CD14-positive monocyte (primary cell): ENCODE results near the gene PIAS1. TPM values are rescaled to one million over a fixed set of nuclear protein-coding genes. Genes with fewer than 3 reads are reported as not detected.
A peak's percentile ranks its signal among the peaks of the same experiment; 100 is the strongest.

ENCODE experiments used
- DNase-seq, 3 donors: peaks; one replicate each; pipeline ENCODE4 v3.0.0-alpha.2; 2011 to 2022
- H2AFZ ChIP-seq: 2 replicates; pipeline ENCODE4 v1.6.0; 2012; ENCODE audit warnings: mild to moderate bottlenecking, low read depth, low read length, inconsistent platforms; ENCODE audit not compliant: insufficient read depth, poor library complexity, severe bottlenecking
- H3K27ac ChIP-seq, 2 donors: 1 replicate in 1 of 2; 2 replicates in 1 of 2; pipeline ENCODE4 v1.5.1; 2012 to 2013; ENCODE audit warnings: low read length in 2 of 2, control low read depth in 1 of 2, inconsistent platforms in 1 of 2, low read depth in 1 of 2, mild to moderate bottlenecking in 1 of 2
- H3K27me3 ChIP-seq, 2 donors: one replicate each; pipeline versions ENCODE4 v1.6.0 to v1.6.1; 2011 to 2013; ENCODE audit warnings: low read length in 2 of 2; ENCODE audit not compliant: control insufficient read depth in 2 of 2, insufficient read depth in 2 of 2
- H3K36me3 ChIP-seq, 2 donors: replicated peaks in 1 of 2; 1 replicate in 1 of 2; 2 replicates in 1 of 2; pipeline versions ENCODE4 v1.5.1 to v1.6.1; 2012 to 2013; ENCODE audit warnings: low read length in 2 of 2, control low read depth in 1 of 2, inconsistent platforms in 1 of 2, mild to moderate bottlenecking in 1 of 2; ENCODE audit not compliant: insufficient read depth in 2 of 2, control insufficient read depth in 1 of 2
- H3K4me1 ChIP-seq, 2 donors: 1 replicate in 1 of 2; 2 replicates in 1 of 2; pipeline versions ENCODE4 v1.5.1 to v1.6.1; 2012 to 2013; ENCODE audit warnings: low read length in 2 of 2, control low read depth in 1 of 2, inconsistent platforms in 1 of 2, mild to moderate bottlenecking in 1 of 2, moderate library complexity in 1 of 2; ENCODE audit not compliant: insufficient read depth in 2 of 2, control insufficient read depth in 1 of 2
- H3K4me2 ChIP-seq: replicated peaks from 2 replicates; pipeline ENCODE3; 2012; ENCODE audit warnings: low read length, moderate library complexity, mild to moderate bottlenecking; ENCODE audit not compliant: poor library complexity, severe bottlenecking; ENCODE audit errors: extremely low read depth
- H3K4me3 ChIP-seq, 3 experiments: fragments of 200-600 bp in 1 of 3; sonication (generic) in 1 of 3; replicated peaks in 1 of 3; 1 replicate in 2 of 3; 2 replicates in 1 of 3; pipeline ENCODE4 v1.5.1; 2011 to 2013; ENCODE audit warnings: low read length in 3 of 3, mild to moderate bottlenecking in 3 of 3, control low read depth in 2 of 3, low read depth in 2 of 3, inconsistent platforms in 1 of 3, moderate library complexity in 1 of 3
- H3K79me2 ChIP-seq: 2 replicates; pipeline ENCODE4 v1.6.0; 2012; ENCODE audit warnings: mild to moderate bottlenecking, control low read depth, inconsistent platforms, low read length, moderate library complexity; ENCODE audit not compliant: insufficient read depth
- H3K9ac ChIP-seq: 2 replicates; pipeline ENCODE4 v1.6.0; 2017; ENCODE audit warnings: low read length, mild to moderate bottlenecking; ENCODE audit not compliant: insufficient read depth, poor library complexity, severe bottlenecking
- H3K9me3 ChIP-seq, 2 donors: replicated peaks in 1 of 2; 1 replicate in 1 of 2; 2 replicates in 1 of 2; pipeline versions ENCODE4 v1.5.1 to v1.6.1; 2012 to 2013; ENCODE audit warnings: low read length in 2 of 2, control low read depth in 1 of 2; ENCODE audit not compliant: control insufficient read depth in 1 of 2, insufficient read depth in 1 of 2
- H4K20me1 ChIP-seq: 2 replicates; pipeline ENCODE4 v1.6.0; 2012; ENCODE audit warnings: mild to moderate bottlenecking, low read length, control low read depth, moderate library complexity; ENCODE audit not compliant: insufficient read depth
- H3K27ac Mint-ChIP-seq, 7 donors: one replicate each; pipeline ENCODE4 v1.8.0; 2020; ENCODE audit warnings: mild to moderate bottlenecking in 7 of 7, mixed read lengths in 7 of 7, moderate library complexity in 6 of 7, inconsistent platforms in 2 of 7
- H3K27me3 Mint-ChIP-seq, 3 donors: one replicate each; pipeline ENCODE4 v1.8.0; 2021 to 2022; ENCODE audit warnings: low read depth in 3 of 3, mild to moderate bottlenecking in 3 of 3, mixed read lengths in 3 of 3, moderate library complexity in 3 of 3, inconsistent platforms in 1 of 3
- H3K36me3 Mint-ChIP-seq, 2 donors: one replicate each; pipeline ENCODE4 v1.8.0; 2020; ENCODE audit warnings: mixed read lengths in 2 of 2, inconsistent platforms in 1 of 2, mild to moderate bottlenecking in 1 of 2
- H3K4me1 Mint-ChIP-seq: one replicate; pipeline ENCODE4 v1.8.0; 2020; ENCODE audit warnings: mild to moderate bottlenecking, mixed read lengths
- H3K4me3 Mint-ChIP-seq, 2 donors: one replicate each; pipeline ENCODE4 v1.8.0; 2020; ENCODE audit warnings: mild to moderate bottlenecking in 2 of 2, mixed read lengths in 2 of 2, moderate library complexity in 1 of 2
- H3K9me3 Mint-ChIP-seq, 7 donors: one replicate each; pipeline ENCODE4 v1.8.0; 2020 to 2022; ENCODE audit warnings: mixed read lengths in 7 of 7, mild to moderate bottlenecking in 6 of 7, moderate library complexity in 6 of 7, inconsistent platforms in 2 of 7
- CTCF ChIP-seq: fragments of 200-600 bp; IDR thresholded peaks from one replicate; pipeline ENCODE4 v1.8.0; 2022; ENCODE audit warnings: antibody characterized with exemption, mild to moderate bottlenecking
- WGBS: methylation state at CpG from one replicate; pipeline ENCODE4 v1.1.5; 2013; ENCODE audit warnings: missing lambda C conversion rate; ENCODE audit not compliant: insufficient coverage; 5-methylcytosine and 5-hydroxymethylcytosine counted together
- intact Hi-C, 2 donors: fragments of 100-400 bp; cut with micrococcal nuclease; formaldehyde crosslinking; loops; one replicate each; pipeline versions ENCODE4 v1.15.0 to v1.15.1; 2023
- polyA plus RNA-seq, 3 donors: library from polyadenylated mRNA; depleted of rRNA in 1 of 3; unstranded in 2 of 3; stranded (reverse) in 1 of 3; fragments of 300-500 nt in 2 of 3; fragments of >200 nt in 1 of 3; fragmentation: Illumina TruSeq in 2 of 3; gene quantifications; 1 replicate in 2 of 3; 2 replicates in 1 of 3; pipeline ENCODE4 v1.2.3, GENCODE V29; 2012 to 2021

PIAS1 gene
- polyA plus RNA-seq, 3 donors = 47.3 to 109 (median 89.8) TPM

DNA sequence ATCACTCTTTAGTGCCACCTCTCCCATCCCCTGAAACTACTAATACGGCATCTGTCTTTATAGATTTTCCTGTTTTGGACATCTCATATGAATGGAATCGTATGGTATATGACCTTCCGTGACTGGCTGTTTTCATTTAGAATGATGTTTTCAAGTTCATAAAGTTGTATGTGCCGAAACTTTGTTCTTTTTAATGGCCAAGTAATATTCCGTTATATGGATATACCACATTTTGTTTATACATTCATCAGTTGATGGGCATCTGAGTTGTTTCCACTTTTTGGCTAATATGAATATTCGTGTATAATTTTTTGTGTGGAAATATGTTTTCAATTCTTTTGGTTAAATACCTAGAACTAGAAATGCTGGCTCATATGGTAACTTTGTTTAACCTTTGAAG, 49.5 kb downstream of the PIAS1 start:
- no peaks in the 10 kb centered on the region for H3K9me3 ChIP-seq
- Mint-ChIP-seq H3K4me1 (peaks cover 29% of the 10 kb centered on the region), H3K27ac (peak overlapping the region in 1 of 7 donors; percentile 35), H3K36me3 (peaks cover 36 to 50% of the 10 kb centered on the region in 2 donors), H3K9me3 (peaks cover 0 to 7% (median 2%) of the 10 kb centered on the region in 7 donors), H3K4me3 (no peak overlapping the region), H3K27me3 (no peaks in the 10 kb centered on the region)
- no peaks in the 10 kb centered on the region for H3K27me3 ChIP-seq
- peaks cover 100% of the 10 kb centered on the region for H3K79me2 ChIP-seq
- H4K20me1 ChIP-seq = peaks cover 100% of the 10 kb centered on the region
- intact Hi-C loops = no loop called here
- no peak overlapping the region for H3K4me3 ChIP-seq
- H3K4me2 ChIP-seq = no peak overlapping the region
- no peak for DNase-seq
- peaks cover 23 to 53% of the 10 kb centered on the region in 2 donors for H3K36me3 ChIP-seq
- WGBS = no CpG with 5 or more reads among the region's 6 CpGs
- no peak overlapping the region for H3K27ac ChIP-seq
- peaks cover 0 to 12% of the 10 kb centered on the region in 2 donors for H3K4me1 ChIP-seq
- no peak overlapping the region for H2AFZ ChIP-seq
- no peak overlapping the region for H3K9ac ChIP-seq
- no peak for TF ChIP-seq CTCF

GRCh38 chr15:68106656-68107055, 52.5 kb downstream of the PIAS1 start:
- Histone ChIP-seq H3K79me2 (peaks cover 100% of the 10 kb centered on the region), H3K36me3 (peaks cover 20 to 63% of the 10 kb centered on the region in 2 donors), H3K27me3 (no peaks in the 10 kb centered on the region), H3K9me3 (no peaks in the 10 kb centered on the region), H3K4me3 (no peak overlapping the region), H3K4me2 (no peak overlapping the region), H3K27ac (no peak overlapping the region), H3K9ac (no peak overlapping the region), H4K20me1 (peaks cover 100% of the 10 kb centered on the region), H2AFZ (no peak overlapping the region), H3K4me1 (no peaks in the 10 kb centered on the region)
- no peak for TF ChIP-seq CTCF
- no CpG with 5 or more reads among the region's 4 CpGs for WGBS
- intact Hi-C loops = no loop called here
- peaks cover 0 to 7% (median 2%) of the 10 kb centered on the region in 7 donors for H3K9me3 Mint-ChIP-seq
- H3K36me3 Mint-ChIP-seq = peaks cover 34 to 44% of the 10 kb centered on the region in 2 donors
- H3K4me3 Mint-ChIP-seq = no peak overlapping the region
- no peaks in the 10 kb centered on the region for H3K27me3 Mint-ChIP-seq
- no peak for DNase-seq
- H3K27ac Mint-ChIP-seq = peak overlapping the region in 1 of 7 donors; percentile 35
- peaks cover 16% of the 10 kb centered on the region for H3K4me1 Mint-ChIP-seq
